ENCODE results near the gene RHBDD1. TPM values are rescaled to one million over a fixed set of nuclear protein-coding genes. Genes with fewer than 3 reads are reported as not detected.

RHBDD1 gene
- total RNA-seq, 1 donor, result 45.0 TPM

DNA sequence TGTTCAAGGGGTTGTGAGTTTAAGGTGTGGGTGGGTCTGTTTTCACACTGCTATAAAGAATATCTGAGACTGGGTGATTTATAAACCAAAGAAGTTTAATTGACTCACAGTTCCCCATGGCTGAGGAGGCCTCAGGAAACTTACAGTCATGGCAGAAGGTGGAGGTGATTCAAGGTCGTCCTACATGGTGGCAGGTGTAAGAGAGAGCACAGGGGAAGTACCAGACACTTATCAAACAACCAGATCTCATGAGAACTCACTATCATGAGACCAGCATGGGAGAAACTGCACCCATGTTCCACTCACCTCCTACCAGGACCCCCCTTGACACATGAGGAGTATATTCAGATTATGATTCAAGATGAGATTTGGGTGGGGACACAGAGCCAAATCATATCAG, 38.0 kb downstream of the RHBDD1 start:
- H3K4me3 ChIP-seq (ENCODE audit: low read depth, low read length), result no peak overlapping the region
- DNase-seq (ENCODE audit: low read depth), result no peak
- TF ChIP-seq, protein P1, sequence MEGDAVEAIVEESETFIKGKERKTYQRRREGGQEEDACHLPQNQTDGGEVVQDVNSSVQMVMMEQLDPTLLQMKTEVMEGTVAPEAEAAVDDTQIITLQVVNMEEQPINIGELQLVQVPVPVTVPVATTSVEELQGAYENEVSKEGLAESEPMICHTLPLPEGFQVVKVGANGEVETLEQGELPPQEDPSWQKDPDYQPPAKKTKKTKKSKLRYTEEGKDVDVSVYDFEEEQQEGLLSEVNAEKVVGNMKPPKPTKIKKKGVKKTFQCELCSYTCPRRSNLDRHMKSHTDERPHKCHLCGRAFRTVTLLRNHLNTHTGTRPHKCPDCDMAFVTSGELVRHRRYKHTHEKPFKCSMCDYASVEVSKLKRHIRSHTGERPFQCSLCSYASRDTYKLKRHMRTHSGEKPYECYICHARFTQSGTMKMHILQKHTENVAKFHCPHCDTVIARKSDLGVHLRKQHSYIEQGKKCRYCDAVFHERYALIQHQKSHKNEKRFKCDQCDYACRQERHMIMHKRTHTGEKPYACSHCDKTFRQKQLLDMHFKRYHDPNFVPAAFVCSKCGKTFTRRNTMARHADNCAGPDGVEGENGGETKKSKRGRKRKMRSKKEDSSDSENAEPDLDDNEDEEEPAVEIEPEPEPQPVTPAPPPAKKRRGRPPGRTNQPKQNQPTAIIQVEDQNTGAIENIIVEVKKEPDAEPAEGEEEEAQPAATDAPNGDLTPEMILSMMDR (IDR thresholded peaks at IDR 0.05; ENCODE audit: insufficient read depth, low read length), result no peak

DNA sequence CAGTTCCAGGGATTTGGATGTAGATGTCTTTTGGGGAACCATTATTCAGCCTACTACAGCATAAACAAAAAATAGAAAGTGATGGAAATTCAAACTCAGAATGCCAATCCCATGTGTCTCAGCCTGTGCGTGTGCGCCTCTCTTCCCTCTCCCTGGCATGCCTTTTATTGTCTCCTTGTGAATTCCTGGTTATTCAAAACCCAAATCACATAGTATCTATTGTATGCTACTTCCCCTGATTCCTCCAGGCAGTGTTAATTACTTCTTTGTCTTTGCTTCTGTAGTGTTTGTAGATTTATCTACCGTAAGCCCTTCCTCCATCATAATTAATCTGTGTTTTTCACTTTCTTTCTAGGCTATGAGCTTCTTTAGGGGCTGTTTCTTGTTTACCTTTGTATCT, 38.9 kb downstream of the RHBDD1 start:
- H3K4me3 ChIP-seq (ENCODE audit: low read depth, low read length), result no peak overlapping the region

DNA sequence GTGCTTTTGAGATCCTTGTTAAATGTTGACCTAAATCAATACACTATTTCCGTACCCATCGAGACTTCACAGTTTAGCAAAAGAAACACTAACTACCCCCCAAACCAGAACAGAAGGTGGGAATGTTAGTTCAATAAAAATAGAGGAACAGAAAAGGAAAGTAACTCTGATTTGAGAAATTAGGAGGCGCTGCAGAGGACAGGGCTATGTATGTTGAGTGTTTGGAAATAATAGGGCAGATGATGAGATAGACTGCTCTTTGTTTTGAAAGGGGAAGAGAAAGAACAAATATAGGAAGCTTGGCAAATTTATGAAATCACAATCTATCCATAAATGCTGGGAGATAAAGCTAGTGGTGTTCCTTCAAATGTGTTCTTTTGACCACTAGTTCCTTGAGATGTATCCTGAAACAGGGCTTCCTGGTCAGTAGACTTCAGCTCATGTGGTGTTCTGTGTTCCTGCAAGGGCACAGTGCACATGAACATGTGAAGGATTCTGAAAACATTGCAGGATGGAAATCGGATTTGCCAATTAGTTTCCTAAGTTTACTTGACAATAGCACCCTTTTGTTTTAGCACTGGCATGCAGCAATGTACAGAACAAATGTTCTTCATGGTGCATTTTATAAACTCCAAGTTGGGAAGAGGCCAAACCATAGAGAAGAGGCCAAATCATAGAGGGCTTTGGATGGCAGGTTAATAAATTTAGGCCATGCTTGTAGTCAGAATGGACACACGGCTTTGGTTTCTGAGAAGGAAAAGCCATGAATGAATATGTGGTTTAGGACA, 39.8 kb downstream of the RHBDD1 start:
- TF ChIP-seq, protein P1 (IDR thresholded peaks at IDR 0.05; ENCODE audit: insufficient read depth, low read length), result no peak
- no peak overlapping the region for H3K4me3 ChIP-seq (ENCODE audit: low read depth, low read length)
- DNase-seq (ENCODE audit: low read depth), result no peak

More for the DNA sequence above, 38.9 kb downstream of the RHBDD1 start:
- no peak for DNase-seq (ENCODE audit: low read depth)
- TF ChIP-seq, protein P1 (IDR thresholded peaks at IDR 0.05; ENCODE audit: insufficient read depth, low read length), result no peak

DNA sequence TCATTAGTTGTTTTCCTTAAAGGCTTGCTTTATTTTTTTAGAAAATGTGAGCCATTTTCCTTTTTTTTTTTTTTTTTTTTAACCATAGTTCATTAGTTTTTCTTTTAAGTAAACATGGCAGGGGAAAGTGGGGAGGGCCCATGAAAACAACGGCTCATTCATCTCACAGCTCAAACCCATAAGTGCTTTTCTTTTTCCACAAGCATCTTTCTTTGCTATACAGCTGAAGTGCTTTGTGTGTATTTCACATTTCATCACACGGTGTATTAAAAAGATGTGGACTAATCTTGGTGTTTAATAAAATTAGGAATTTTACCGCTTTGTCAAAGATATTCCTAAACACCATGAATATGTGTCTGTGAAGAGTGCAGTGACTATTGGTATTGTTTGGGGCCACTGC, 41.6 kb downstream of the RHBDD1 start:
- TF ChIP-seq, protein P1 (IDR thresholded peaks at IDR 0.05; ENCODE audit: insufficient read depth, low read length), result no peak
- DNase-seq (ENCODE audit: low read depth), result no peak
- no peak overlapping the region for H3K4me3 ChIP-seq (ENCODE audit: low read depth, low read length)

DNA sequence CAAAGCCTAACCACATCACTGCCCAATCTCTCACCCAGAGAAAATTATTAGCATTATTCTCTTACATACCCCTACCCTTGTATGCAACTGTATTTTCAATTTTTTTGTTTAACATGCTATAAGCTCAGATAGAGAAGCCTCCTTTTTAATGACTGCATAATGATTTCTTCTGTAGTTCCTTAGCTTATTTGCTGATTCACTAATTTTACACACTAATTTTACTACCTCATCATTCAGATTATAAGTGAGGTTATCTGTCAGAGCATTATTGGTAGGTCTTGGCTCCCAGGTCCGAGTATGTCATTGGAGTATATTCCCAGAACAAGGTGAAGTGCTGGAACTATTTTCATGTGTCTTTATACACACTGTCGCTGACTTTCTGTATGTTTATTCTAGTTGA, 45.4 kb downstream of the RHBDD1 start:
- no peak for DNase-seq (ENCODE audit: low read depth)
- H3K4me3 ChIP-seq (ENCODE audit: low read depth, low read length), result no peak overlapping the region
- TF ChIP-seq, protein P1 (IDR thresholded peaks at IDR 0.05; ENCODE audit: insufficient read depth, low read length), result no peak

DNA sequence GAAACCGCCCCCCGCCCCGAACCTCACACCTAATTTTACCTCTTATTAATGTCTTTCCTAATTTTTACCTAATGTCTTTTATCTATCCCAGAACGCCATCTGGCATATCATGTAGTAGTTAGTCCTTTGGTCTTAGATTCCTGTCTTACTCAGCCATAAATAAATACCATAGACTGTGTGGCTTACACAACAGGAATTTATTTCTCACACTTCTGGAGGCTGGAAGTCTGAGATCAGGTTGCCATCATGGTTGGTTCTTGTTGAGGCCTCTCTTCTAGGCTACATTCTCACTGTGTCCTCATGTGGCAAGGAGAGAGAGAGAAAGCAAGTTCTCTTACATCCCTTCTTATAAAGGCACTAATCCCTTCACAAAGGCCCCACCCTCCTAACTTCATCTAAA, 46.8 kb downstream of the RHBDD1 start:
- H3K4me3 ChIP-seq (ENCODE audit: low read depth, low read length), result no peak overlapping the region
- no peak for DNase-seq (ENCODE audit: low read depth)
- TF ChIP-seq, protein P1 (IDR thresholded peaks at IDR 0.05; ENCODE audit: insufficient read depth, low read length), result no peak

Data from fibroblast of the aortic adventitia (primary cell).